IPS-20b (cell line): ENCODE measurements around the gene SRD5A1.

Source experiments
- H3K27ac ChIP-seq: one replicate; pipeline ENCODE4 v1.5.1; 2013; ENCODE audit warnings: low read length
- H3K27me3 ChIP-seq: 2 replicates; pipeline ENCODE4 v1.6.1; 2013; ENCODE audit warnings: mild to moderate bottlenecking, low read length, inconsistent platforms; ENCODE audit not compliant: insufficient read depth
- H3K36me3 ChIP-seq: 2 replicates; pipeline ENCODE4 v1.6.1; 2013; ENCODE audit warnings: low read depth, mild to moderate bottlenecking, inconsistent platforms, low read length, moderate library complexity; ENCODE audit not compliant: insufficient read depth
- H3K4me1 ChIP-seq: 2 replicates; pipeline ENCODE4 v1.6.1; 2013; ENCODE audit warnings: mild to moderate bottlenecking, control low read depth, inconsistent platforms, low read length, moderate library complexity; ENCODE audit not compliant: insufficient read depth
- H3K4me3 ChIP-seq: 2 replicates; pipeline ENCODE4 v1.5.1; 2013; ENCODE audit warnings: mild to moderate bottlenecking, low read length, inconsistent platforms
- H3K9ac ChIP-seq: 2 replicates; pipeline ENCODE4 v1.6.1; 2013; ENCODE audit warnings: low read depth, mild to moderate bottlenecking, inconsistent platforms, low read length, moderate library complexity
- H3K9me3 ChIP-seq: 2 replicates; pipeline ENCODE4 v1.6.1; 2013; ENCODE audit warnings: mild to moderate bottlenecking, low read depth, low read length, inconsistent platforms; ENCODE audit not compliant: insufficient read depth

SRD5A1 gene

GRCh38 chr5:6604946-6605345 is 28.3 kb upstream of the SRD5A1 start:
- no peak overlapping the region for H3K9ac ChIP-seq
- H3K4me1 ChIP-seq = no peaks in the 10 kb centered on the region
- no peak overlapping the region for H3K4me3 ChIP-seq
- H3K27ac ChIP-seq = no peak overlapping the region
- H3K36me3 ChIP-seq = peaks cover 99% of the 10 kb centered on the region
- H3K9me3 ChIP-seq = no peaks in the 10 kb centered on the region
- H3K27me3 ChIP-seq = no peaks in the 10 kb centered on the region

GRCh38 chr5:6606884-6607558 is 26.2 kb upstream of the SRD5A1 start:
- Histone ChIP-seq H3K36me3 (peaks cover 99% of the 10 kb centered on the region), H3K27ac (no peak overlapping the region), H3K9ac (no peak overlapping the region), H3K27me3 (no peaks in the 10 kb centered on the region), H3K4me3 (no peak overlapping the region), H3K4me1 (no peaks in the 10 kb centered on the region), H3K9me3 (no peaks in the 10 kb centered on the region)

GRCh38 chr5:6607559-6607936 is 25.7 kb upstream of the SRD5A1 start:
- Histone ChIP-seq H3K9ac (no peak overlapping the region), H3K36me3 (peaks cover 99% of the 10 kb centered on the region), H3K4me1 (no peaks in the 10 kb centered on the region), H3K9me3 (no peaks in the 10 kb centered on the region), H3K27ac (no peak overlapping the region), H3K4me3 (no peak overlapping the region), H3K27me3 (no peaks in the 10 kb centered on the region)

- Histone ChIP-seq H3K4me1 (no peaks in the 10 kb centered on the region), H3K27me3 (no peaks in the 10 kb centered on the region), H3K9me3 (no peaks in the 10 kb centered on the region), H3K27ac (no peak overlapping the region), H3K4me3 (no peak overlapping the region), H3K36me3 (peaks cover 99% of the 10 kb centered on the region), H3K9ac (no peak overlapping the region)
These were observed 25.2 kb upstream of the SRD5A1 start for GRCh38 chr5:6608016-6608415.

- H3K27ac ChIP-seq = no peak overlapping the region
- no peak overlapping the region for H3K9ac ChIP-seq
- H3K27me3 ChIP-seq = no peaks in the 10 kb centered on the region
- H3K36me3 ChIP-seq = peaks cover 100% of the 10 kb centered on the region
- no peak overlapping the region for H3K4me3 ChIP-seq
- no peaks in the 10 kb centered on the region for H3K9me3 ChIP-seq
- no peaks in the 10 kb centered on the region for H3K4me1 ChIP-seq
These were observed 21.6 kb upstream of the SRD5A1 start for GRCh38 chr5:6611334-6612256.

- H3K9ac ChIP-seq = no peak overlapping the region
- H3K4me1 ChIP-seq = no peaks in the 10 kb centered on the region
- no peaks in the 10 kb centered on the region for H3K27me3 ChIP-seq
- no peak overlapping the region for H3K4me3 ChIP-seq
- H3K9me3 ChIP-seq = no peaks in the 10 kb centered on the region
- H3K27ac ChIP-seq = no peak overlapping the region
- H3K36me3 ChIP-seq = peaks cover 100% of the 10 kb centered on the region
These were observed 18.0 kb upstream of the SRD5A1 start for GRCh38 chr5:6615034-6615815.

GRCh38 chr5:6616632-6617031 is 16.6 kb upstream of the SRD5A1 start:
- H3K36me3 ChIP-seq = peaks cover 97% of the 10 kb centered on the region
- H3K9me3 ChIP-seq = no peaks in the 10 kb centered on the region
- H3K27me3 ChIP-seq = no peaks in the 10 kb centered on the region
- no peak overlapping the region for H3K4me3 ChIP-seq
- H3K4me1 ChIP-seq = no peaks in the 10 kb centered on the region
- H3K9ac ChIP-seq = no peak overlapping the region
- H3K27ac ChIP-seq = no peak overlapping the region

- Histone ChIP-seq H3K36me3 (peaks cover 97% of the 10 kb centered on the region), H3K4me1 (no peaks in the 10 kb centered on the region), H3K4me3 (no peak overlapping the region), H3K9me3 (no peaks in the 10 kb centered on the region), H3K27ac (no peak overlapping the region), H3K9ac (no peak overlapping the region), H3K27me3 (no peaks in the 10 kb centered on the region)
These were observed 10.0 kb upstream of the SRD5A1 start for GRCh38 chr5:6623228-6623627.

- H3K9ac ChIP-seq = no peak overlapping the region
- no peak overlapping the region for H3K27ac ChIP-seq
- H3K4me1 ChIP-seq = no peaks in the 10 kb centered on the region
- peaks cover 97% of the 10 kb centered on the region for H3K36me3 ChIP-seq
- no peak overlapping the region for H3K4me3 ChIP-seq
- H3K9me3 ChIP-seq = no peaks in the 10 kb centered on the region
- H3K27me3 ChIP-seq = no peaks in the 10 kb centered on the region
These were observed 9.3 kb upstream of the SRD5A1 start for GRCh38 chr5:6623941-6624340.

GRCh38 chr5:6626508-6626907 is 6.7 kb upstream of the SRD5A1 start:
- Histone ChIP-seq H3K36me3 (peaks cover 100% of the 10 kb centered on the region), H3K27me3 (no peaks in the 10 kb centered on the region), H3K4me3 (no peak overlapping the region), H3K4me1 (peaks cover 1% of the 10 kb centered on the region; the same call in 1 of the 2 replicates), H3K9me3 (no peaks in the 10 kb centered on the region), H3K27ac (no peak overlapping the region), H3K9ac (no peak overlapping the region)

GRCh38 chr5:6631441-6631840 is 1.8 kb upstream of the SRD5A1 start:
- Histone ChIP-seq H3K4me1 (peaks cover 8% of the 10 kb centered on the region), H3K9ac (peak overlapping the region; percentile 91; the same call in 1 of the 2 replicates), H3K9me3 (no peaks in the 10 kb centered on the region), H3K27me3 (no peaks in the 10 kb centered on the region), H3K4me3 (peak overlapping the region; percentile 91), H3K36me3 (peaks cover 53% of the 10 kb centered on the region), H3K27ac (no peak overlapping the region)
